ENCODE results near the gene XCL1.

DNA sequence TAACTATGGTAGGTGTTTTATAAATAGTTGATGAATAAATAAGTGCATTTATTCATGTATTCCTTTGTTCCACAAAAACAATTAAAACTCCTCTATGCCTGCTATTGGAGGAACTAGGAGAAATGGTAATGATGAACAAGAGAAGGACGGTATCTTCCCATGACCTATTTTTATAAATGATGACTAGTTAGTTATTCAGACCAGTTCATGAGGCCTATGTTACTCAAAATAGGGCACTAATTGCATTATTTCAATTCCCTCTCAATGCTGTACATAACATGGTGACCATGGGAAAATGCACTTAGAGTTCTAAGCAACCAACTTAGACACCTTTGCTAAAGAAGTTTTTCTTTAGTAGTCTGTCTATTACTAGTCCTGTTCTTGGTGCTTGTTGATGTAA lies 53.1 kb downstream of the XCL1 start:
- TF ChIP-seq, protein P1, sequence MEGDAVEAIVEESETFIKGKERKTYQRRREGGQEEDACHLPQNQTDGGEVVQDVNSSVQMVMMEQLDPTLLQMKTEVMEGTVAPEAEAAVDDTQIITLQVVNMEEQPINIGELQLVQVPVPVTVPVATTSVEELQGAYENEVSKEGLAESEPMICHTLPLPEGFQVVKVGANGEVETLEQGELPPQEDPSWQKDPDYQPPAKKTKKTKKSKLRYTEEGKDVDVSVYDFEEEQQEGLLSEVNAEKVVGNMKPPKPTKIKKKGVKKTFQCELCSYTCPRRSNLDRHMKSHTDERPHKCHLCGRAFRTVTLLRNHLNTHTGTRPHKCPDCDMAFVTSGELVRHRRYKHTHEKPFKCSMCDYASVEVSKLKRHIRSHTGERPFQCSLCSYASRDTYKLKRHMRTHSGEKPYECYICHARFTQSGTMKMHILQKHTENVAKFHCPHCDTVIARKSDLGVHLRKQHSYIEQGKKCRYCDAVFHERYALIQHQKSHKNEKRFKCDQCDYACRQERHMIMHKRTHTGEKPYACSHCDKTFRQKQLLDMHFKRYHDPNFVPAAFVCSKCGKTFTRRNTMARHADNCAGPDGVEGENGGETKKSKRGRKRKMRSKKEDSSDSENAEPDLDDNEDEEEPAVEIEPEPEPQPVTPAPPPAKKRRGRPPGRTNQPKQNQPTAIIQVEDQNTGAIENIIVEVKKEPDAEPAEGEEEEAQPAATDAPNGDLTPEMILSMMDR (IDR thresholded peaks at IDR 0.05): no peak
- no peak for TF ChIP-seq POLR2A (IDR thresholded peaks at IDR 0.05)
- no peak for TF ChIP-seq POLR2AphosphoS5 (IDR thresholded peaks at IDR 0.05)
- no peak for TF ChIP-seq EP300 (IDR thresholded peaks at IDR 0.05)

Data from gastroesophageal sphincter (tissue), 3 donors.